NT2/D1 (cell line): ENCODE data around the gene BDNF.

Source experiments
- DNase-seq: peaks from one replicate; pipeline ENCODE4 v3.0.0-alpha.2; 2011; ENCODE audit warnings: low read depth, low spot score
- H3K27me3 ChIP-seq: 2 replicates; pipeline ENCODE4 v1.6.0; 2011; ENCODE audit warnings: mild to moderate bottlenecking; ENCODE audit not compliant: insufficient read length, insufficient read depth
- H3K36me3 ChIP-seq: 2 replicates; pipeline ENCODE4 v1.6.1; 2011; ENCODE audit warnings: mild to moderate bottlenecking, low read length, mixed read lengths; ENCODE audit not compliant: insufficient read depth, insufficient read length
- H3K4me1 ChIP-seq: 2 replicates; pipeline ENCODE4 v1.5.1; 2011; ENCODE audit not compliant: insufficient read depth, insufficient read length
- H3K4me3 ChIP-seq: 2 replicates; pipeline ENCODE4 v1.5.1; 2011; ENCODE audit warnings: low read depth; ENCODE audit not compliant: insufficient read length
- H3K9ac ChIP-seq: 2 replicates; pipeline ENCODE4 v1.6.0; 2011; ENCODE audit warnings: low read depth; ENCODE audit not compliant: insufficient read length
- H3K9me3 ChIP-seq: 2 replicates; pipeline ENCODE4 v1.5.1; 2011; ENCODE audit warnings: mild to moderate bottlenecking, low read length; ENCODE audit not compliant: insufficient read depth
- SUZ12 ChIP-seq: IDR thresholded peaks from 2 replicates; pipeline ENCODE4 v1.6.1; 2011; ENCODE audit not compliant: insufficient read length, insufficient read depth; ENCODE audit errors: extremely low read depth
- YY1 ChIP-seq: IDR thresholded peaks from 2 replicates; pipeline ENCODE4 v1.6.1; 2011; ENCODE audit not compliant: insufficient read length, insufficient read depth
- ZNF274 ChIP-seq: IDR thresholded peaks from 2 replicates; pipeline ENCODE4 v1.6.1; 2011; ENCODE audit warnings: mild to moderate bottlenecking, low read depth, low read length

BDNF gene

DNA sequence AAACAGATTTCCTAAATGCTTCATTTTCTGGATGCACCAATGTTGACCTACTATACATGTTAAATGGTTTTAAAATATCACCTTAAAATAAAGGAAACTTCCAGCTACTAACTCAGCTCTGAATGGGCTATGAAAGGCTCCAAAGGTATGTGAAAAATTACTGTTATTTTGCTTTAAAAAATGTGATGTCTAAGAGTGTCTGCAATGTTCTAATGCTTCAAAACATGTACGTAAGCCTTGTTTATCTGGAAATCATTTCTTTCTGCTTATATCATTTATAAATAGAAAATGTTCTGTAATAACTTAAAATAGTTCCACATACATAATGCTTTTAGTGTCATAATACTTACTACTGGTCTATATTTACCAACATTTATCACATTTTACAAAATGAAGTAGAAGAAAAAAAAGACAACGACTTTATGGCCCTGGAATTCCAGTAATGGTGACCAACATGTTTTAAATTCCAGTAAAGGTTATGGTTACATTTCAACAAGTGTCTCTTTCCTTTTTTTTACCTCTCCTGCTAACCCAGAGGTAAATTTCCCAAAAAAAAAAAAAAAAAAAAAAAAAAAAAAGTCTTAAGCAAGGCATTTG is 2.5 kb downstream of the BDNF start:
- no peak overlapping the region for H3K9ac ChIP-seq

GRCh38 chr11:27696961-27697360 is 3.3 kb downstream of the BDNF start:
- H3K27me3 ChIP-seq: peaks cover 27% of the 10 kb centered on the region
- TF ChIP-seq SUZ12 (no peak), YY1 (no peak), ZNF274 (no peak)
- no peaks in the 10 kb centered on the region for H3K4me1 ChIP-seq
- DNase-seq: no peak
- no peaks in the 10 kb centered on the region for H3K36me3 ChIP-seq
- H3K4me3 ChIP-seq: no peak overlapping the region
- H3K9me3 ChIP-seq: no peaks in the 10 kb centered on the region
- no peak overlapping the region for H3K9ac ChIP-seq

More for the DNA sequence above, 2.5 kb downstream of the BDNF start:
- Histone ChIP-seq H3K27me3 (peaks cover 35% of the 10 kb centered on the region), H3K4me1 (no peaks in the 10 kb centered on the region), H3K9me3 (no peaks in the 10 kb centered on the region), H3K36me3 (no peaks in the 10 kb centered on the region), H3K4me3 (no peak overlapping the region)
- DNase-seq: no peak
- TF ChIP-seq YY1 (no peak), ZNF274 (no peak), SUZ12 (no peak)

DNA sequence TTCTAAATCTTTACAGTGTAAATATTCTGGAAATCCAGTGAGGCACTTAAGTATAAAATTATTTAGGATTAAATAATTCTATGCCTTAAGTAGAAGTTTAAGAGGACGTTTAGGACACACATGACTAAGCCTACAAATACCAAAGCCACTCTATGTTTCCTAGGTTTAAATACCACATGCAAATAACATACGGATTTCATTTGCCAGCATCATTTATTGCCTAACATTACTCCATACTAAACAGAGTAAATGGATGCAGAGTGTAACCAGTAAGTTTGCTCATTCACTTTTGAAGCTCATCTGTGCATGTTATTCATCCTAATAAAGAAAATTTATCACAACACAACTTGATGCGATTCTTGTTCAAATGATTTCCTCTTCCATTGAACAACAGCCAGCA is 4.1 kb downstream of the BDNF start:
- peaks cover 18% of the 10 kb centered on the region for H3K27me3 ChIP-seq
- no peak overlapping the region for H3K9ac ChIP-seq
- no peak for DNase-seq
- H3K9me3 ChIP-seq: no peaks in the 10 kb centered on the region
- H3K4me3 ChIP-seq: no peak overlapping the region
- TF ChIP-seq YY1: no peak
- H3K36me3 ChIP-seq: no peaks in the 10 kb centered on the region
- no peaks in the 10 kb centered on the region for H3K4me1 ChIP-seq

DNA sequence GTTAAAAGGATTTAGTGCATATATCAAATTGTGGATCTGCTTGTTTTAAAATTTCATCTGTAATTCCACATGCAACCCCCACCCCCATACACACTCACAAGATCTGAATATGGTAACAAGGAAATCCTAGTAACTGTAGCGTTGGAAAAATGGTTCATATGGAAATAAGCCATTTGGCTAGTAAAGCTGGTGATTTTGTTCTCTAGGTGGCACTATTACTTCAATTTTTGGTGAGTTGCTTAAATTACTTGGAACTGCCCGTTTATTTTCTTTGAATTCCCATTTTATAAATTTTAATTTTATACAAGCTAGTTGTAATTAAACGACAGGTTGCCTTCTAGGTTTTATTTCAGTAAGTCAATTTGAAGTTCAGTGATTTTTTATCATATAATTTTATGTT is 5.3 kb downstream of the BDNF start:
- DNase-seq: no peak
- TF ChIP-seq YY1 (no peak), SUZ12 (no peak), ZNF274 (no peak)
- Histone ChIP-seq H3K27me3 (peaks cover 9% of the 10 kb centered on the region), H3K4me3 (no peak overlapping the region), H3K9ac (no peak overlapping the region), H3K9me3 (no peaks in the 10 kb centered on the region), H3K4me1 (no peaks in the 10 kb centered on the region), H3K36me3 (no peaks in the 10 kb centered on the region)

DNA sequence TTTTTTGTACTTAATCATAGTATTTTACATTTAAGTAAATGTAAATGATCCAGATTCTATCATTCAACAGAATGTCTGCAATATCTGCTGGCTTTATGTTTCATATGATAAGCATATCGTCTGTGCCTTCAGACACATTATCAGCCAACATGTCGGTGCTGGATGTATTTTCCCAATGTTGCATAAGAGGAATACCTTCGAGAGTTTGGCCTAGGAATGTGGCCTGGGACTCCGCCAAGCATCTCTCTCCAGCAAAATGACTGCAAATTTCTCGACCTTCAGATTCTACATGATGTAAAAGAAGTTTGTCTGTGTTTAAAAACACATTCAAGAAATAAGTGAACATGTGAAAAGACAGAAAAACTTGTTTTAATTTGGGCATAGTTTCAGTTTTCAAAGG is 6.9 kb downstream of the BDNF start:
- H3K4me1 ChIP-seq: no peaks in the 10 kb centered on the region
- no peaks in the 10 kb centered on the region for H3K9me3 ChIP-seq
- H3K36me3 ChIP-seq: no peaks in the 10 kb centered on the region
- TF ChIP-seq YY1 (no peak), ZNF274 (no peak), SUZ12 (no peak)
- no peak overlapping the region for H3K9ac ChIP-seq
- H3K27me3 ChIP-seq: no peaks in the 10 kb centered on the region
- no peak overlapping the region for H3K4me3 ChIP-seq
- no peak for DNase-seq

DNA sequence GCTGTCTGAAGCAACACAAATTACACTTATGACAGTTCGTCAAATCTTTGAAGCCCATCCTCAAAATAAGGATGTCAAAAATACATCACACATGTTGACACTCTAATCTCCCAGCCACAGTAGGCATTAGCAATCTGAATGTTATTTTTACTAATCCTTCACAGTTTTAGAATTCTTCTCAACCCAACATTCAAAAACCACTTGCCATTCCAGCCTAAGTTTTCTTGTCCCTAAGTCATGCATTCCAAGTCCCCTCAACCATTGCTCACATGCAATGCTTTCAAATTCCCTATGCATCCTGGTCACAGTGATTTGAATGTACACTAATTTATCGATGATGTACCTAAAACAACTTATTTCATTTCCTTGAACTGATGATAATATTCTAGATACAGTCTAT is 7.5 kb downstream of the BDNF start:
- H3K4me1 ChIP-seq: no peaks in the 10 kb centered on the region
- H3K27me3 ChIP-seq: no peaks in the 10 kb centered on the region
- no peak for DNase-seq
- H3K4me3 ChIP-seq: no peak overlapping the region
- no peak for TF ChIP-seq ZNF274
- no peak for TF ChIP-seq SUZ12
- TF ChIP-seq YY1: no peak
- no peaks in the 10 kb centered on the region for H3K36me3 ChIP-seq
- no peaks in the 10 kb centered on the region; the same call in 1 of the 2 replicates for H3K9me3 ChIP-seq
- no peak overlapping the region for H3K9ac ChIP-seq

DNA sequence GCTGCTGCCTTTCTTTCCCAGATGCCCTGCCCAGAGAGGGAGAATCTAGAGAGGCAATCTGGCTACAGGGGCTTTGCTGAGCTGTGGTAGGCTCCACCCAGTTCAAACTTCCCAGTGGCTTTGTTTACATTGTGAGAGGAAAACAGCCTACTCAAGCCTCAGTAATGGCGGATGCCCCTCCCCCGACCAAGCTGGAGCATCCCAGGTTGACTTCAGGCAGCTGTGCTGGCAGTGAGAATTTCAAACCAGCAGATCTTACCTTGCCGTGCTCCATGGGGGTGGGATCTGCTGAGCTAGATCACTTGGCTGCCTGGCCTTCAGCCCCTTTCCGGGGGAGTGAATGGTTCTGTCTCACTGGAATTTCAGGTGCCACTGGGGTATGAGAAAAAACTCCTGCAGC is 12.2 kb downstream of the BDNF start:
- no peak overlapping the region for H3K9ac ChIP-seq
- DNase-seq: no peak
- no peaks in the 10 kb centered on the region for H3K4me1 ChIP-seq
- no peaks in the 10 kb centered on the region for H3K27me3 ChIP-seq
- H3K9me3 ChIP-seq: no peaks in the 10 kb centered on the region; the same call in 1 of the 2 replicates
- no peaks in the 10 kb centered on the region for H3K36me3 ChIP-seq
- no peak overlapping the region for H3K4me3 ChIP-seq
- TF ChIP-seq SUZ12 (no peak), ZNF274 (no peak), YY1 (peak; percentile 26)
